ENCODE measurements around the gene EIF3L. TPM values are rescaled to one million over a fixed set of nuclear protein-coding genes. Genes with fewer than 3 reads are reported as not detected.

The EIF3L gene
- total RNA-seq, 2 donors from 2014 or later: 358 to 451 TPM

DNA sequence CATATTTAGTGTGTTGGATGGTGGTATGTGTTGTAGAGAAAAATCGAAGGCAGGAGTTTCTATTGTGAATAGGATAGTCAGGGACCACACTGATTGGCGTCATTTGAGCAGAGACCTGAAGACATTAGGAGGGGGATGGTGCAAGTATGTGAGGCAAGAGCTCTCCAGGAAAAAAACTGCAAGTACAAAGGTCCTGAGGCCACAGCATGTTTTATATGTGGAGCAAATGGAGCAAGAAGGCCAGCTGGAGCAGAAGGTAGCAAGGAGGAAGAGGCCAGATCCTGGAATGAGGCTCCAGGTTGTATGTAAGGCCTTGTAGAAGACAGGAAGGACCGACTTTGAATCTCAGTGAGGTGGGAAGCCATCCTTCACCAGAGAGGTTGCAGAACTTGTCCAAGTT, 42.7 kb downstream of the EIF3L start:
- intact Hi-C loops (cut with DNase I): no loop called here
- Histone ChIP-seq H3K9ac (ENCODE audit: low read depth in 2 of 2, low read length in 2 of 2) (no peak overlapping the region), H3K27ac (no peak overlapping the region), H3K4me1 (peaks cover 6% of the 10 kb centered on the region), H3K36me3 (peaks cover 5% of the 10 kb centered on the region), H3K9me3 (no peaks in the 10 kb centered on the region), H3K27me3 (no peaks in the 10 kb centered on the region), H3K4me3 (no peak overlapping the region)
- no peak for DNase-seq
- TF ChIP-seq, protein P1, sequence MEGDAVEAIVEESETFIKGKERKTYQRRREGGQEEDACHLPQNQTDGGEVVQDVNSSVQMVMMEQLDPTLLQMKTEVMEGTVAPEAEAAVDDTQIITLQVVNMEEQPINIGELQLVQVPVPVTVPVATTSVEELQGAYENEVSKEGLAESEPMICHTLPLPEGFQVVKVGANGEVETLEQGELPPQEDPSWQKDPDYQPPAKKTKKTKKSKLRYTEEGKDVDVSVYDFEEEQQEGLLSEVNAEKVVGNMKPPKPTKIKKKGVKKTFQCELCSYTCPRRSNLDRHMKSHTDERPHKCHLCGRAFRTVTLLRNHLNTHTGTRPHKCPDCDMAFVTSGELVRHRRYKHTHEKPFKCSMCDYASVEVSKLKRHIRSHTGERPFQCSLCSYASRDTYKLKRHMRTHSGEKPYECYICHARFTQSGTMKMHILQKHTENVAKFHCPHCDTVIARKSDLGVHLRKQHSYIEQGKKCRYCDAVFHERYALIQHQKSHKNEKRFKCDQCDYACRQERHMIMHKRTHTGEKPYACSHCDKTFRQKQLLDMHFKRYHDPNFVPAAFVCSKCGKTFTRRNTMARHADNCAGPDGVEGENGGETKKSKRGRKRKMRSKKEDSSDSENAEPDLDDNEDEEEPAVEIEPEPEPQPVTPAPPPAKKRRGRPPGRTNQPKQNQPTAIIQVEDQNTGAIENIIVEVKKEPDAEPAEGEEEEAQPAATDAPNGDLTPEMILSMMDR (IDR thresholded peaks at IDR 0.05): no peak

- DNase-seq: no peak
- Histone ChIP-seq H3K9me3 (no peaks in the 10 kb centered on the region), H3K4me1 (peaks cover 7% of the 10 kb centered on the region), H3K9ac (ENCODE audit: low read depth in 2 of 2, low read length in 2 of 2) (no peak overlapping the region), H3K4me3 (no peak overlapping the region), H3K27me3 (no peaks in the 10 kb centered on the region), H3K36me3 (peaks cover 5% of the 10 kb centered on the region), H3K27ac (no peak overlapping the region)
- TF ChIP-seq, protein P1 (IDR thresholded peaks at IDR 0.05): no peak
- intact Hi-C loops (cut with DNase I): no loop called here
Observed at GRCh38 chr22:37892566-37893335, 43.5 kb downstream of the EIF3L start.

- Histone ChIP-seq H3K27me3 (no peaks in the 10 kb centered on the region), H3K4me3 (no peak overlapping the region), H3K36me3 (peaks cover 5% of the 10 kb centered on the region), H3K9ac (ENCODE audit: low read depth in 2 of 2, low read length in 2 of 2) (no peak overlapping the region), H3K9me3 (no peaks in the 10 kb centered on the region), H3K4me1 (peaks cover 7% of the 10 kb centered on the region), H3K27ac (no peak overlapping the region)
- intact Hi-C loops (cut with DNase I): no loop called here
- TF ChIP-seq, protein P1 (IDR thresholded peaks at IDR 0.05): no peak
- no peak for DNase-seq
Observed at GRCh38 chr22:37893583-37893983, 44.4 kb downstream of the EIF3L start.

GRCh38 chr22:37894939-37895670, 45.9 kb downstream of the EIF3L start:
- no peak for DNase-seq
- H3K36me3 ChIP-seq: no peaks in the 10 kb centered on the region
- H3K4me1 ChIP-seq: peaks cover 7% of the 10 kb centered on the region
- TF ChIP-seq, protein P1 (IDR thresholded peaks at IDR 0.05): no peak
- H3K4me3 ChIP-seq: no peak overlapping the region
- H3K9ac ChIP-seq (ENCODE audit: low read depth in 2 of 2, low read length in 2 of 2): no peak overlapping the region
- no peaks in the 10 kb centered on the region for H3K27me3 ChIP-seq
- H3K27ac ChIP-seq: peak overlapping the region; percentile 57
- no peaks in the 10 kb centered on the region for H3K9me3 ChIP-seq
- intact Hi-C loops (cut with DNase I): no loop called here

DNA sequence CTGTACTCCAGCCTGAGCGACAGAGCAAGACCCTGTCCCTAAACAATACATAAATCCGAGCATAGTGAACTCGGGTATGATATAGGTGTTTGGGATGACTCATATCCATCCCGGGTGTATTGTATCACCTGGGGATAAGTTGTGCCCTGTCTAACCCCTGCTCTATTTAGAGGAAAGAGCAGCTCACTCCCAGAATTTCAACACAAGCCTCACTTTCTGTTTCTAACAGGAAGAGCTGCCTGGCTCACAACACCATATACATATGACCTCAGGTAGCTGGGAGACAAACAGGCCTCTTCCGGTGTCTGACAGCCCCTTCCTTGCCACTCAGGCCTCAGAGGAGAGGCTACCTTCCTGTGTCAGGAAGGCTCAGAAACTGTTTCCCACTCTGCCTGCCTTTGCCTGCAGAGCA, 47.0 kb downstream of the EIF3L start:
- Histone ChIP-seq H3K4me3 (no peak overlapping the region), H3K9me3 (no peaks in the 10 kb centered on the region), H3K36me3 (no peaks in the 10 kb centered on the region), H3K9ac (ENCODE audit: low read depth in 2 of 2, low read length in 2 of 2) (peak overlapping the region in 1 of 2 donors; percentile 72), H3K4me1 (peaks cover 7% of the 10 kb centered on the region), H3K27ac (peak overlapping the region; percentile 57), H3K27me3 (no peaks in the 10 kb centered on the region)
- TF ChIP-seq, protein P1 (IDR thresholded peaks at IDR 0.05): no peak
- intact Hi-C loops (cut with DNase I): no loop called here
- DNase-seq: peak; percentile 35

Data from colonic mucosa (tissue), 4 donors.